ENCODE measurements around the gene DNAH2. TPM values are rescaled to one million over a fixed set of nuclear protein-coding genes. Genes with fewer than 3 reads are reported as not detected.

DNAH2 gene
- total and polyA plus RNA-seq, 2 donors (not counting 1 experiment from before 2014, with no cell fraction given) = 0.08 to 0.17 TPM

- no peaks in the 10 kb centered on the region for H3K27me3 ChIP-seq (ENCODE audit: control insufficient read depth, insufficient read depth, low read length)
- H3K79me2 ChIP-seq (ENCODE audit: control insufficient read depth, insufficient read depth, low read length) = no peaks in the 10 kb centered on the region
- no peak overlapping the region for H3K9ac ChIP-seq (ENCODE audit: insufficient read depth, low read length)
- DNase-seq (ENCODE audit: low read depth in 2 of 2) = no peak
- H3K4me1 ChIP-seq (ENCODE audit: control insufficient read depth, extremely low read depth, insufficient read depth, low read length) = no peaks in the 10 kb centered on the region
- no peak overlapping the region for H3K27ac ChIP-seq (ENCODE audit: insufficient read depth, low read length)
- no peaks in the 10 kb centered on the region for H4K20me1 ChIP-seq (ENCODE audit: control insufficient read depth, extremely low read depth, insufficient read depth, low read length)
- H2AFZ ChIP-seq (ENCODE audit: low read length) = no peak overlapping the region
- H3K36me3 ChIP-seq (ENCODE audit: control insufficient read depth, insufficient read depth, low read length) = no peaks in the 10 kb centered on the region
- no peak overlapping the region for H3K4me3 ChIP-seq (replicated peaks in 1 of 4; ENCODE audit: control extremely low read depth in 1 of 4, insufficient read depth in 1 of 4, low read depth in 3 of 4, low read length in 4 of 4)
- no peaks in the 10 kb centered on the region for H3K9me3 ChIP-seq (ENCODE audit: control insufficient read depth, insufficient read depth, low read depth, low read length)
- no peak overlapping the region for H3K4me2 ChIP-seq (ENCODE audit: extremely low read depth, insufficient read depth, low read length)
- no peak for TF ChIP-seq CTCF (conservative IDR thresholded peaks at IDR 0.05 in 1 of 2, IDR thresholded peaks at IDR 0.05 in 1 of 2; ENCODE audit: low read depth in 1 of 2, low read length in 2 of 2)
- no peak for TF ChIP-seq EZH2 (IDR thresholded peaks at IDR 0.05; ENCODE audit: low read length, missing control alignments)
These were observed 39.4 kb downstream of the DNAH2 start for GRCh38 chr17:7756968-7757367.

GRCh38 chr17:7763919-7764318, 46.4 kb downstream of the DNAH2 start:
- Histone ChIP-seq H3K4me2 (ENCODE audit: extremely low read depth, insufficient read depth, low read length) (no peak overlapping the region), H3K79me2 (ENCODE audit: control insufficient read depth, insufficient read depth, low read length) (no peaks in the 10 kb centered on the region), H2AFZ (ENCODE audit: low read length) (no peak overlapping the region), H3K9ac (ENCODE audit: insufficient read depth, low read length) (no peak overlapping the region), H4K20me1 (ENCODE audit: control insufficient read depth, extremely low read depth, insufficient read depth, low read length) (no peaks in the 10 kb centered on the region), H3K4me1 (ENCODE audit: control insufficient read depth, extremely low read depth, insufficient read depth, low read length) (no peaks in the 10 kb centered on the region), H3K27ac (ENCODE audit: insufficient read depth, low read length) (no peak overlapping the region), H3K36me3 (ENCODE audit: control insufficient read depth, insufficient read depth, low read length) (no peaks in the 10 kb centered on the region), H3K27me3 (ENCODE audit: control insufficient read depth, insufficient read depth, low read length) (peaks cover 9% of the 10 kb centered on the region), H3K9me3 (ENCODE audit: control insufficient read depth, insufficient read depth, low read depth, low read length) (no peaks in the 10 kb centered on the region), H3K4me3 (replicated peaks in 1 of 4; ENCODE audit: control extremely low read depth in 1 of 4, insufficient read depth in 1 of 4, low read depth in 3 of 4, low read length in 4 of 4) (no peak overlapping the region)
- DNase-seq (ENCODE audit: low read depth in 2 of 2) = no peak
- TF ChIP-seq EZH2 (IDR thresholded peaks at IDR 0.05; ENCODE audit: low read length, missing control alignments) = no peak
- no peak for TF ChIP-seq CTCF (conservative IDR thresholded peaks at IDR 0.05 in 1 of 2, IDR thresholded peaks at IDR 0.05 in 1 of 2; ENCODE audit: low read depth in 1 of 2, low read length in 2 of 2)

- no peak for DNase-seq (ENCODE audit: low read depth in 2 of 2)
- Histone ChIP-seq H4K20me1 (ENCODE audit: control insufficient read depth, extremely low read depth, insufficient read depth, low read length) (no peaks in the 10 kb centered on the region), H3K9me3 (ENCODE audit: control insufficient read depth, insufficient read depth, low read depth, low read length) (no peaks in the 10 kb centered on the region), H3K36me3 (ENCODE audit: control insufficient read depth, insufficient read depth, low read length) (no peaks in the 10 kb centered on the region), H3K9ac (ENCODE audit: insufficient read depth, low read length) (no peak overlapping the region), H3K27me3 (ENCODE audit: control insufficient read depth, insufficient read depth, low read length) (peaks cover 10% of the 10 kb centered on the region), H3K4me1 (ENCODE audit: control insufficient read depth, extremely low read depth, insufficient read depth, low read length) (no peaks in the 10 kb centered on the region), H3K79me2 (ENCODE audit: control insufficient read depth, insufficient read depth, low read length) (no peaks in the 10 kb centered on the region), H3K4me2 (ENCODE audit: extremely low read depth, insufficient read depth, low read length) (no peak overlapping the region), H2AFZ (ENCODE audit: low read length) (no peak overlapping the region), H3K27ac (ENCODE audit: insufficient read depth, low read length) (no peak overlapping the region), H3K4me3 (replicated peaks in 1 of 4; ENCODE audit: control extremely low read depth in 1 of 4, insufficient read depth in 1 of 4, low read depth in 3 of 4, low read length in 4 of 4) (no peak overlapping the region)
- TF ChIP-seq CTCF (conservative IDR thresholded peaks at IDR 0.05 in 1 of 2, IDR thresholded peaks at IDR 0.05 in 1 of 2; ENCODE audit: low read depth in 1 of 2, low read length in 2 of 2) (no peak), EZH2 (IDR thresholded peaks at IDR 0.05; ENCODE audit: low read length, missing control alignments) (no peak)
These were observed 49.5 kb downstream of the DNAH2 start for GRCh38 chr17:7767004-7767403.

Data from fibroblast of lung (primary cell).